Stimulated activated CD8-positive, alpha-beta memory T cell treated with anti-CD3 and anti-CD28 coated beads, Interleukin-4, amount 100 ng/mL, for 24 hours (primary cell): ENCODE results near the gene RXFP1.

Experiments used
- DNase-seq: peaks from one replicate; pipeline ENCODE4 v3.0.0-alpha.2; 2020; ENCODE audit warnings: low read depth

The RXFP1 gene

GRCh38 chr4:158673633-158674032, 152.0 kb downstream of the RXFP1 start:
- DNase-seq: no peak

GRCh38 chr4:158676076-158676475, 154.4 kb downstream of the RXFP1 start:
- DNase-seq: no peak

DNA sequence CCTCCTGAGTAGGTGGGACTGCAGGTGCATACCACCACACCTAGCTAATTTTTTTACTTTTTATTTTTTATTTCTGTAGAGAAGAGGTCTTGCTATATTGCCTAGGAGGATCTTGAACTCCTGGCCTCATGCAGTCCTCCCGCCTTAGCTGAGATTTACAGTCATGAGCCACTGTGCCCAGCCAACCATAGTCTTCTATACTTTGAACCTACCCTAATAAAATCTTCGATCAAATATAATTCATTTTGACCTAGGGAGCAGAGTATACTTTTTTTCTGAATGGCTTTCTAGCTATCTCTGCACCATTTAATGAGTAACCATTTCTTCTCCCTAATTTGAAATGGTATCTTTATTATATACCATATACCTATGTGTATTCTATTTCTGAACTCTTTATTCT, 157.1 kb downstream of the RXFP1 start:
- no peak for DNase-seq

DNA sequence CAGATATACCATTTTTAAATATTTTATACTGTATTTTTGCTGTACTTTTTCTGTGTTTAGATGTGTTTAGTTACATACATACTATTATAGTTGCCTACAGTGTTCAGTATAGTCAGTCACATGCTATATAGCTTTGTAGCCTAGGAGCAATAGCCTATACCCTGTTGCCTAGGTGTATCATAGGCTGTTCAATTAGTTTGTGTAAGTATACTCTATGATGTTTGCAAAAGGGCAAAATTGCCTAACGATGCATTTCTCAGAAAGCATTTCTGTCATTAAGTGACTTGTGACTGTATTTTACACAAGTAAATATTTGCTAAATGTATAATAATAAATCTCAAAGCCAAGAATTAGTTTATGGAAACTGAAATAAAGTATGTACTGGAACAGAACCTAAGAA, 159.9 kb downstream of the RXFP1 start:
- DNase-seq: no peak

GRCh38 chr4:158682066-158682465, 160.4 kb downstream of the RXFP1 start:
- DNase-seq: no peak

- no peak for DNase-seq
Observed at GRCh38 chr4:158688813-158689212, 167.1 kb downstream of the RXFP1 start.
